MM.1S (cell line): ENCODE measurements around the gene VSX1.
A peak's percentile ranks its signal among the peaks of the same experiment; 100 is the strongest.

Source experiments
- DNase-seq: peaks from one replicate; pipeline ENCODE4 v3.0.0-alpha.2; 2015
- H2AFZ ChIP-seq: fragments of 300-600 bp; sonication (generic); 2 replicates; pipeline ENCODE4 v1.6.0; 2016; ENCODE audit warnings: antibody characterized with exemption, low read length
- H3F3A ChIP-seq: fragments of 300-600 bp; sonication (generic); 2 replicates; pipeline ENCODE4 v1.6.1; 2016; ENCODE audit warnings: mild to moderate bottlenecking, antibody characterized with exemption, low read length, moderate library complexity, mixed read lengths; ENCODE audit not compliant: insufficient read depth
- H3K27ac ChIP-seq: fragments of 300-600 bp; sonication (generic); 2 replicates; pipeline ENCODE4 v1.5.1; 2016; ENCODE audit warnings: mild to moderate bottlenecking, low read length
- H3K27me3 ChIP-seq: fragments of 300-600 bp; sonication (generic); replicated peaks from 2 replicates; pipeline ENCODE4 v1.6.0; 2016; ENCODE audit warnings: low read length; ENCODE audit not compliant: insufficient read depth
- H3K36me3 ChIP-seq: fragments of 300-600 bp; sonication (generic); replicated peaks from 2 replicates; pipeline ENCODE4 v1.6.1; 2016; ENCODE audit warnings: mild to moderate bottlenecking, low read length, mixed read lengths; ENCODE audit not compliant: insufficient read depth
- H3K4me1 ChIP-seq: fragments of 300-600 bp; sonication (generic); 2 replicates; pipeline ENCODE4 v1.6.1; 2016; ENCODE audit warnings: low read length, mixed read lengths
- H3K4me2 ChIP-seq: fragments of 300-600 bp; sonication (generic); 2 replicates; pipeline ENCODE4 v1.6.0; 2016; ENCODE audit warnings: low read depth, low read length
- H3K4me3 ChIP-seq: fragments of 300-600 bp; sonication (generic); 2 replicates; pipeline ENCODE4 v1.5.1; 2016; ENCODE audit warnings: low read length, mixed read lengths
- H3K79me2 ChIP-seq: fragments of 300-600 bp; sonication (generic); 2 replicates; pipeline ENCODE4 v1.6.1; 2016; ENCODE audit warnings: mixed run types, low read length, mixed read lengths
- H3K9ac ChIP-seq: fragments of 300-600 bp; sonication (generic); 2 replicates; pipeline ENCODE4 v1.6.1; 2016; ENCODE audit warnings: low read length, mixed read lengths
- H3K9me2 ChIP-seq: fragments of 300-600 bp; sonication (generic); replicated peaks from 2 replicates; pipeline ENCODE4 v1.6.1; 2016; ENCODE audit warnings: mild to moderate bottlenecking, low read length, mixed read lengths; ENCODE audit not compliant: insufficient read depth
- H3K9me3 ChIP-seq: fragments of 300-600 bp; sonication (generic); replicated peaks from 2 replicates; pipeline ENCODE4 v1.6.1; 2016; ENCODE audit warnings: mild to moderate bottlenecking, low read length, mixed read lengths; ENCODE audit not compliant: insufficient read depth
- H4K20me1 ChIP-seq: fragments of 300-600 bp; sonication (generic); 2 replicates; pipeline ENCODE4 v1.6.1; 2016; ENCODE audit warnings: mild to moderate bottlenecking, low read length, moderate library complexity, mixed read lengths; ENCODE audit not compliant: insufficient read depth
- CTCF ChIP-seq: fragments of 300-600 bp; sonication (generic); IDR thresholded peaks from 2 replicates; pipeline ENCODE4 v1.5.1; 2016; ENCODE audit warnings: antibody characterized with exemption, low read length, mixed read lengths
- EZH2 ChIP-seq: fragments of 300-600 bp; sonication (generic); optimal IDR thresholded peaks from 2 replicates; pipeline ENCODE3; 2017; ENCODE audit warnings: low read depth, mild to moderate bottlenecking, antibody characterized with exemption, low read length, mixed read lengths
- EZH2phosphoT487 ChIP-seq: fragments of 300-600 bp; sonication (generic); IDR thresholded peaks from 2 replicates; pipeline ENCODE4 v1.6.1; 2018; ENCODE audit warnings: antibody characterized with exemption, low read length

VSX1 gene

GRCh38 chr20:25079171-25079570 is 2.8 kb downstream of the VSX1 start:
- TF ChIP-seq EZH2phosphoT487: no peak
- TF ChIP-seq CTCF: no peak
- TF ChIP-seq EZH2: no peak
- H3K9me3 ChIP-seq: no peaks in the 10 kb centered on the region
- H3K4me2 ChIP-seq: no peak overlapping the region
- H3K79me2 ChIP-seq: no peaks in the 10 kb centered on the region
- H3K9ac ChIP-seq: no peak overlapping the region
- DNase-seq: no peak
- no peak overlapping the region for H2AFZ ChIP-seq
- peaks cover 20% of the 10 kb centered on the region for H3K27me3 ChIP-seq
- no peaks in the 10 kb centered on the region for H3K9me2 ChIP-seq
- no peaks in the 10 kb centered on the region for H4K20me1 ChIP-seq
- no peaks in the 10 kb centered on the region for H3K36me3 ChIP-seq
- no peak overlapping the region for H3K27ac ChIP-seq
- no peaks in the 10 kb centered on the region for H3F3A ChIP-seq
- no peak overlapping the region for H3K4me3 ChIP-seq
- 0 out of 2 replicates have a peak, but pooled peaks cover 8% of the 10 kb centered on the region for H3K4me1 ChIP-seq

- Histone ChIP-seq H3K9ac (no peak overlapping the region), H3K27ac (no peak overlapping the region), H3K36me3 (no peaks in the 10 kb centered on the region), H3K27me3 (peaks cover 15% of the 10 kb centered on the region; the same call in 1 of the 2 replicates), H3K4me3 (no peak overlapping the region), H3K9me2 (no peaks in the 10 kb centered on the region), H3F3A (no peaks in the 10 kb centered on the region), H3K4me2 (no peak overlapping the region), H3K4me1 (0 out of 2 replicates have a peak, but pooled peaks cover 8% of the 10 kb centered on the region), H4K20me1 (no peaks in the 10 kb centered on the region), H3K9me3 (no peaks in the 10 kb centered on the region), H3K79me2 (no peaks in the 10 kb centered on the region), H2AFZ (no peak overlapping the region)
- no peak for DNase-seq
- TF ChIP-seq CTCF (no peak), EZH2phosphoT487 (no peak), EZH2 (no peak)
Observed at GRCh38 chr20:25078662-25079061, 3.3 kb downstream of the VSX1 start.

GRCh38 chr20:25077610-25078169 is 4.3 kb downstream of the VSX1 start:
- no peaks in the 10 kb centered on the region for H3K36me3 ChIP-seq
- no peaks in the 10 kb centered on the region for H3F3A ChIP-seq
- no peak overlapping the region; the same call in 1 of the 2 replicates for H3K4me3 ChIP-seq
- H3K4me2 ChIP-seq: peak overlapping the region; percentile 50; the same call in 1 of the 2 replicates
- no peaks in the 10 kb centered on the region for H4K20me1 ChIP-seq
- H3K79me2 ChIP-seq: no peaks in the 10 kb centered on the region
- H3K9me2 ChIP-seq: no peaks in the 10 kb centered on the region
- H3K9me3 ChIP-seq: no peaks in the 10 kb centered on the region
- H3K27ac ChIP-seq: no peak overlapping the region
- H3K27me3 ChIP-seq: peaks cover 12% of the 10 kb centered on the region; the same call in 1 of the 2 replicates
- H3K4me1 ChIP-seq: 0 out of 2 replicates have a peak, but pooled peaks cover 8% of the 10 kb centered on the region
- no peak overlapping the region for H2AFZ ChIP-seq
- TF ChIP-seq CTCF (no peak), EZH2 (no peak), EZH2phosphoT487 (no peak)
- DNase-seq: no peak
- no peak overlapping the region for H3K9ac ChIP-seq
